C4-2B (cell line): Measurements from ENCODE around the gene DIDO1.

Experiments
- CTCF ChIP-seq: fragments of 450-650 bp; conservative IDR thresholded peaks from 2 replicates; pipeline ENCODE4 v1.5.1; 2017; ENCODE audit warnings: mild to moderate bottlenecking
- ZFX ChIP-seq: fragments of 450-650 bp; IDR thresholded peaks from 2 replicates; pipeline ENCODE4 v1.6.1; 2017

- no peak for TF ChIP-seq CTCF
- TF ChIP-seq ZFX: no peak
These were observed 35.9 kb downstream of the DIDO1 start for GRCh38 chr20:62890444-62890843.
